COLO668 (cell line): Measurements from ENCODE around the gene SLC44A1.

Source experiments
- DNase-seq: peaks from one replicate; lab custom pipeline; 2025; ENCODE audit not compliant: unreplicated experiment; lab: John Stamatoyannopoulos, UW

The SLC44A1 gene

DNA sequence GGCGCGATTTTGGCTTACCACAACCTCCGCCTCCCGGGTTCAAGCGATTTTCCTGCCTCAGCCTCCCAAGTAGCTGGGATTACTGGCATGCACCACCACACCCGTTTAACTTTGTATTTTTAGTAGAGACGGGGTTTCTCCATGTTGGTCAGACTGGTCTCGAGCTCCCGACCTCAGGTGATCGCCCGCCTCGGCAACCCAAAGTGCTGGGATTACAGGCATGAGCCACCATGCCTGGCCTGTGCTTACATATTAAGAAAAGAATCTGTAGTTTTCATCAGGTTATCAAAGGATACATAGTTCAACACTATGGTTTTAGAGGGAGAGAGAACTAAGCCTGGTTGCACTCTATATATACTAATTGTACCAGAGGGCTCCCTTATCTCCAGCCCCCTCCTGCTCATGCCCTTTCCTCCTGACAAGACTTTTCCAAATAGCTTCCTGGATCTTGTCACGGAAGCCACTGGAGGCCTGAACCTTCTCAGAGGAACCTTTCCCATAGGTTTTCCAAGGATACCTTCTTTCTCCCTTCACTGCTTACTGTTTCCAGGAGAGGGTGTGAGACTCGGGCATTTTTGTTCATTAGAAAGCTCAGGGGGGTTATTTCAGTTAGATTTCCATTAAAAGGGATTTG is 53.1 kb downstream of the SLC44A1 start:
- DNase-seq: no peak

DNA sequence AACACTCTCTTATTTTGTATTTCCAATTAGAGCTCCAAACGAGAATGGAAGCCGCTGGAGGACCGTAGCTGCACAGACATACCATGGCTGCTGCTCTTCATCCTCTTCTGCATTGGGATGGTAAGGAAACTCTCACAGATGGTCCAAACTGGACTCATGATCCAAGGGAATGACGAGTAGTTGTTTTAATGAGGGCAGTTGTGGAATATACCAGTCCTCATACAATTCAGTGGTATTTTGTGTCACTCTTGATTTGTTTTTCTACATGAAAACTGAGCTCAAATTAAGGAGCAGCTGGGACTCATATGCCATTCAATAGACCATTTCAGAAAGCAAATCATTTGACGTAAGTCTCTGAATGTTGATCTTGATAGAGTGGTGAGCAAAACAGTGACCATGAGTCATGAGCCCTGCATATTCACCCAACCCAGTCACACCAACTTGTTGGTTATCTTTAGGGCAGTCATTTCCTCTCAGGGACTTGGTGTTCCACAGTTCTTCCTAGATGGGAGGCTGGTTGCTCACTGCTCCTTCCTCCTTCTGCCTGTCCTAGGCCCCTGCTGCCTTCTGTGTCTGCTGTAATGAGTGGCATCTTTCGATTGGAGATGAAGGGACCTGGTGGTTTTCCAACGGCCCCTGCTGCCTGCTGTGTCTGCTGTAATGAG is 54.9 kb downstream of the SLC44A1 start:
- no peak for DNase-seq

DNA sequence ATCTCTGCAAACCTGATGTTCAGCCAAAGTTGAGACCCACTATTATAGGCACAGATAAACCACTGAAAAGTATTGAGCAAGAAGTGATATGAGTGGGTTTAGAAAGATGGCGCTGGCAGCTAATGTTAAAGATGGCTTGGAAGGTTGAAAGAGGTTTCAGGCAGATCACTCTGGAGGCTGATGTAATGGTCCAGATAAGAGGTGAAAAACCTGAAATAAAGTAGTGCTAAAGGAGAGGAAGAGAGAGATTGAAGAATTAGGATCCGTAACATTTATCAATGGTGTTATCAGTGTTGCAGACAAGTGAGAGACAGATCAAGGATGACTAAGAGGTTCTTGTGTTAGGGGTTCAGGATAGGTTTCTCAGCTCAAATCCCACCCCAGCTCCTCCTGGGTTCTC is 58.3 kb downstream of the SLC44A1 start:
- no peak for DNase-seq

DNA sequence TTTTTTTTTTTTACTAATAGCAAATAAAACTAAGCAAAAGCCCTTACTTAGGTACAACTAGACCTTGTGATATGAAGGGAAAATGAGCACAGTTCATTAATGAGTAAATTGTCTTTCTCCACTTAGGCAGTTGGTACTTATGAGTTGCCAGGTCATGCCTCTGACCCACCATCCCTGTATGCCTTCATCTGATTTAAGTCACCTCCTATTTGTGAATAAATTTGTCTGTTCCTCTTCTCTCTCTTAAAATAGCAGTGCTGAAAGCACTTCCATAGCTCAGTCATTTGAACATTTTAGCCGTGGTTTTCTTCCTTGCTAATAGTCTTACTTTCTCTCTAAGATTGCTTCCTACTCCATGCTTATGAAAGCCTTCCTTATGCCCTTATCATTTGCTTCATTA is 61.4 kb downstream of the SLC44A1 start:
- DNase-seq: no peak

DNA sequence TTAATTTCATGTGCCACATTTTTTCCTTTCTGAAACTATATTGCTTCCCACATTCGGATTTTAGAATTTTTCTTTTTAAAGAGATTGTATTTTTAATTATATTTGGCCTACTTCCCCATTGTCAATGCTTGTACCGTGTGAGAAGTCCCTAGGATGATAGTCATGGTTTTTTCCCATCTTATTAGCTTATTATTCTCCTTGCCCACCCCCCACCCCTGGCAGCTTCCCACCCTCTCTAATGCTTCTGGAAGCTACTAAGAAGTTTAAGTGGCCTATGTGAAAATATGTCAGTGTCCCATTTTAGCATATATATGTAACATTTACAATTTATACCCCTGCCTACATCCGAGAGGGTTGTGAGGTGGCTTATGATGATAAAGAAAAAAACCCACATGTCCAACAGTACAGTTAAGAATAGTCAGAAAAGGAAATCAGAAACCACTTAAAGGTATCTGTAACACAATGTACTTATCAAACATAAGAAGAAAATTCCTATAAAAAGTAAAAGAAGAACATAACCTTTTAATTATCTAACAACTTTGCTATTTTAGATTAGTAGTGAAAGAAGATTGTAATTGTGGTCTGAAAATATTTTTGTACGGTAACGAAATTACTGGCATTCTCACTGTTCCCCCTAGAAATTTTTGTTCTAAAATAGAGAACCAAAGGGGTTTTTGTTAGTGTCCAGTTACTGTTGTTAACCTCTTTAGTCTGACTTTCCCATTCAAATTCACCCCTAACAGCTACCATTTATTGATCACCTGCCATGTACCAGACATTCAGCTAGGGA is 62.1 kb downstream of the SLC44A1 start:
- DNase-seq: no peak

DNA sequence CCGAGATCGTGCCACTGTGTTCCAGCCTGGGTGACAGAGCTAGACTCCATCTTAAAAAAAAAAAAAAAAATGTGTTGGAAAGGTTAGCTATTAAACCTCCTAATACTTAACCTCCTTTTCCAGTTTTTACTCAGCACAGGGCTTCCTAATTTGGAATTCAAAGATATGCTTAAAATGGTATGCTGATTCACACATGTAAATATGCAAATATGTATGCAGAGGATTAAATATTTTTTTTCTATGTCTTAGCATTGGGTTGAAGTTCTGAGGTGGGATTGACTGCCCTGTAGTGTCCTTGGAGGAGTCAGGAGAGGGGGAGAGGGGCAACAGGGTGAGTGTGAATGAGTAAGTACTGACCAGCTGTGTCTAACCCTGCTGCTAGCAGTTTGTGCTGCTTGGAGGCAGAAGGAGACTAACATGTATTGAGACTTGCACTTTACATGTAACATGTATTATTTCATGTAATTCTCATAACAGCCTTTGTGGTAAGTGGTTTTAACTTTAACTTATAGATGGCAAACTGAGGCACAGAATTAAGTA is 63.2 kb downstream of the SLC44A1 start:
- no peak for DNase-seq

DNA sequence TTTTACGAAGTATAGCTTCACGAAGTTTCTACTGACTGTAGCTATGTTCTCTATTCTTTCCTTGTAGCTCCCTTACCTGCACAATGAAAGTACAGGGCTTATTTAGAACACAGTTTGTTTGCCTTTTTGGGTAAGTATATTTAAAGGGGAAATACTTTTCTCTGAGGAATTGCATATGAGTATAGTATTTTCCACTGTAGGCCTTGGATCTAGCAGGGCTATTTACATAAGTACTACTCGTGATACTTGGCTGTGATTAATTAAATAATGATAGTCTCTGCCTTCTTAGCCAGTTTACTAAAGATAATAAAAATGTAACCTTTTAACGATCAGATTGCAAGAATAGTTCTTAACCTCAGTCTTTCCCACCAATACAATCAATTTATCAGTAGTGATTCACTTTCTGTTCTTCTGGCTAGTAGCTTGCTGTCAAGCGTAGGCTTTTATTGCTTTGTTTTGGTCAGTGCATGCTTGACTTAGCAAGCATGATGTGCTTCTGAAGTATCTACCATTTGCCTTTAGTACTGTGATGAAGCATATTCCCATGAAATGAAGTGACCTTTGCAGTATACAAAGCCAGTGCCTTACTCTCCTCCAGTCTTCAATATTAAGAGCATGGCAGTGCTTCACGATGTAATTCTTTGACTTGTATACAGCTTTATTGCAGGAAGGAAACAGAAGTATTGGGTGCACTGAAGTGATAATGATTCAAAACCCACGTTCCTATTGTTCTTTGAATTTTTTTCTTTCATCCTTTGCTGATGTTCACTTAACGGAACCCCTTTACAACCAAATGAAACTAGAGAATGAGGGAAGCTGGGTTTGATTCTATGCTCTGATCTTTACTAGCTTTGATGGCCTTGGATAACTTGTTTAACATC is 64.2 kb downstream of the SLC44A1 start:
- no peak for DNase-seq

DNA sequence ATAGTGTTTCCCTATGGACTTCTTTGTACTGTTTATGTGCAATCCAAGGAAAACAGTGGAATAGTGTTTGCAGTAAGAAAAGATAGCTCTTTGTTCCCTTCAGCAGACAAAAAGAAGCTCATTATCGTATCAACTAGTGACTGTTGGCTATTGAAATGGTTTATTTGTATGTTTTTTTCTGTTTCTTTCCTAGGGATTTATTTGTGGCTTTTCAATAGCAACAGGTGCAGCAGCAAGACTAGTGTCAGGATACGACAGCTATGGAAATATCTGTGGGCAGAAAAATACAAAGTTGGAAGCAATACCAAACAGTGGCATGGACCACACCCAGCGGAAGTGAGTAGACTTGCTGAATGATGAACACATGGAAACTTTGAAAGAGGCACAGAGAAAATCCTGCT is 65.1 kb downstream of the SLC44A1 start:
- DNase-seq: no peak

DNA sequence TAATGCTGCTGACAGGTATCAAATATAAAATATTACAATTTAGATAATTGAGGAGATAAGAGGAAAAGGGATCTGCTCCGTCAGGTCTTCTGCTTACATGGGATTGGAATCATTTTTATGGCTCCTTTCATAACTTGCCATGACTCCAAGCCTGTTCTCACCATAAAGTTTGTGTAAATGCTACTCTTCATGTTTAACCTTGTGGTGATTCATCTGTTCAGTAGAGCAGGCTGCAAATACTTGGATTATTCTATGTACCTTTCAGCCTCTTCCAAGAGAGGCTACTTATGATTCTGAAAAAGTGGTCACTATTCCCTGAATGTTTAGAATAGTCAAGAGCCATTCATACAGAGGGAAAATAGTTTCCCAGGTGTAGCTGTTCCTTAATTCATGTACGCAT is 66.9 kb downstream of the SLC44A1 start:
- DNase-seq: no peak

DNA sequence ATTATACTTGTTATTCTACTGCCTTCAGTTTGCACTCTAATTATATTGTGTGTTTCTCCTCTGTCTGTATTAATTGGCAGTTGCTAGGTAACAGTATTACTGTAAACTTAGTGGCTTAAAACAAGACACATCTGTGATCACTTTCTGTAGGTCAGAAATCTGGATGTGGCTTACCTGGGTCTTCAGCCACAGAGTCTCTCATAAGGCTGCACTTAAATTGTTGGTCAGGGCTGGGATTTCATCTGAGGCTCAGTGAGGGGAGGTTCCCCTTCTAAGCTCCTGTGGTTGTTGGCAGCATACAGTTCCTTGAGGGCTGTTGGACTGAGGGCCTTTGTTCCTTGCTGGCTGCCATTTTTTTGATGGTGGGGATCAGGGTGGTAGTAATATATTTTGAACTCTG is 68.8 kb downstream of the SLC44A1 start:
- DNase-seq: no peak

DNA sequence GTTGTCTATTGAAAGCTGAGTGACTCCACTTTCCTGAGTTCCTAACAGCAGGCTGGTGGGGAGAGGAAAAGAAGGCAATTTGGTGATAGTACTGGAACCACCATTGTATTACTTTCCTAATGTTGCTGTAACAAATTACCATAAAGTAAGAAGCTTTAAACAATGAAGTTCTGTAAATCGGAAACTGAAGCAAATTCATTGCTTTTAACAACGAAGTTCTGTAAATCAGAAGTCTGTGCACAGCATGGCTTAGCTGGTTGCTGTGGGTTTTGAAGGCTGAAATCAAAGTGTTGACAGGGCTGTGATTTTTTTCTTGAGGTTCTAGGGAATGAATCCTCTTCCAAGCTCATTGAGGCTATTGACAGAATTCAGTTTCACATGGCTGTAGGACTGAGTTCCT is 72.3 kb downstream of the SLC44A1 start:
- DNase-seq: no peak

DNA sequence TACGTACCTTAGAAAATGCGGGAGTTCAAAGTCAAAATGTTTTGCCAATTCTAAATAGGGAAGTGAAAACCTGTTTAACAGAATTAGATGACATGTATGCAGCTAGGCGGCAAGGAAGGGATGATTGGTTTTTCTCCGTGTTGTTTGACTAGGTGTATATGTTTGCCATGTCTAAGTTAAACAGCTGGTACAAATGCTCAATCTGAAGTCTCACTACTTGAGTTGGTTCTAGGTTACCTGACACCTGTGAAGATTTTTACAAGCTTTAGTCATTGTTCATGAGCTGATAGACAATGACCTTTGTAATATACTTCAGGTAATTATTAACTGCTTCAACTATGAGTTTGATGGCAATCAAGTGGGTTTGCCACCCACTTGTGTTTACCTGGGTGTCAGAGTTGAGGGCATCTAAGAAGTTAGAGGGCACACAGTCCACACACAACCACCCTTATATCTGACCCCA is 74.3 kb downstream of the SLC44A1 start:
- DNase-seq: peak; percentile 58

DNA sequence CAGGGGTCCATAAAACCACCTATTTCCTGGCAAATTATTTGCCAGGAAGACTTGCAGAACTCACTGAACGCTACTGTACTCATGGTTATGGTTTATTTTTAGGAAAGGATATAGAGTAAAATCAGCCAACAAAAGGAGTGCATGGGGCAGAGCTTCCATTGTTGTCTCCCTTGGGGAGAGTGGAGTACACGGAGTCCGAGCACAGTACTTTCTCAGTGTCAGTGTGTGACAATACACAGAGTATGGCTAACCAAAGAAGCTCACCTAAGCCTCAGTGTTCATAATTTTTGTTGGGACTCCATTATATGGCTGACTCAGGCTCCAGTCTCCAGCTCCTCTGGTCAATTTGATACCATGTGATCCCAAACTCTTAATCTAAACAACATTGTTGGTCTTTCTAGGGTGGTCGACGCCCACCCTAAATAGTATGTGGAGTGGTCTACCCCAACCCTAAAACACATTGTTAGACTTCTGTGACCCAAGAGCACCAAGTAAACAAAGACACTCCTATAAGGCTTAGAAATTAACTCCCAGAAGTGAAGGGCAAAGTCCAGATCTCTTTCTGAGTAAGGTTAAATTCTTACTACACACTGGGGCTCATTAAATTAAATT is 74.9 kb downstream of the SLC44A1 start:
- DNase-seq: peak; percentile 30

DNA sequence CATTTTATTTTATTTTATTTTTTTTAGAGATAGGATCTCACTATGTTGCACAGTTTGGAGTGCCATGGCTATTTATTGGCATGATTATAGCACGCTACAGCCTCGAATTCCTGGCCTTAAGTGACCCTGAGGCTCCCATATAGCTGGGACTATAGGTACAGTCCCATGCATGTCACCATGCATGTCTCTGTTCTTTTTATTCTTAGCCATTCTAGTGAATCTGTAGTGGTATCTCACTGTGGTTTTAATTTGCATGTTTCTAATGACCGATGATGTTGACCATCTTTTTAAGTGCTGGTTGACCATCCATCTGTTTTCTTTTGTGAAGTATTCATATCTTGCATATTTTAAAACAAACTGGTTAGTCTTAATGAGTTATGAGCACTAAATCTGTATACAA is 76.1 kb downstream of the SLC44A1 start:
- DNase-seq: no peak

DNA sequence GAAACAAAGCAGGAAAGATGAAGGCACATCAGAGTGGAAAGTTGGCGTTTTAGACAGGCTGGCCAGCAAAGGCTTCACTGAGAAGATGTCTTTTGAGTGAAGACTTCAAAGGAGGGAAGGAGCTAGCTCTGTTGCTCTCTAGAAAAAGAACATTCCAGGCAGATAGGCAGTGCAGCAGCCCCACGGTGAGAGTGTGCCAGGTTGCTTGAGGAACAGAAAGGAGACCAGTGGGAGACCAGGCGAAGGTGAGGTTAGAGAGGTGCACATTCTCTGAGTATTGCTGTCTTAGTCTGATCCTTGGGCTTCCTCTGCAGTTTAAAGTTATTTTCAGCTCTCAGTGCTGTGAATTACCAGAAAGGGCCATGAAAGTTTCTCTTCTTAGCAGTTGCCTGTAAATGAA is 83.8 kb downstream of the SLC44A1 start:
- DNase-seq: no peak

DNA sequence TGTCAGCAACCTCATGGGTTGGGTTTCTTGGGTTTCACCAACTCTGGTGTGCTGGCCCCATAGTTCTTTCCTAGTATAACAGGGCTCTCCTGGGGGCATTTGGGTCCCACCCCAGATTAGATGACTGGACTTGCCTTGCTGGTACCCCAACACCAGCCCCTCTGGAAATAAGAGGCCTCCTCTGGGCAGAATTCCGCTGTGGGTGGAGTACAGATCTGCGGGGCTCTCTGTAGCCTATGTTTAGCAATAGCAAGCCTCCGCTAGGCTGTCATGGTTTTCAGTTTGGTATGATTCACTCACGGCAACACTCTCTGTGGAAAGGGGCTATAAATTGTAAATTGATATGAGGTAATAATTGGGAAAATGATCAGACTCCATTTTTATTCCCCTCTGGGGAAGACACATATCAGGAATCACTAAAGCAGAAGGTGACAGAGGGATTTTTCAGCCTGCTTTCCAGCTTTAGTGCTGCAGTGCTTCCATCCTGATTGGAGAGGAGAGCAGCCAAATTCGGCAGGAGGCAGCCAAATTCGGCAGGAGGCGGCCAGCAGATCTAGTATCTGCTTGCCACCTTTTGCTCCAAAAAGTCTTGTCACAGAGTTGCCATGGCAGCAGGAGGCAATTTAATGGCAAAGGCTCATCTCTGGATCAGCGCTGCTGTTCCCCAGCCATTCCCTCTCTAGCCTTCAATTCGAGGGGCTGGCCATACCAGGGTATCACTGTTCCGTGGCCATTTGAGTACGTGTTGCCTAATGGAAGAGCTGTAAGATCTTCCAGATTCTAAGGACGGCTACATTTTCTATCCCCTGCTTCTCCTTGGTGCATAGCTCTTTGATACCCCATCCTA is 84.6 kb downstream of the SLC44A1 start:
- DNase-seq: no peak

DNA sequence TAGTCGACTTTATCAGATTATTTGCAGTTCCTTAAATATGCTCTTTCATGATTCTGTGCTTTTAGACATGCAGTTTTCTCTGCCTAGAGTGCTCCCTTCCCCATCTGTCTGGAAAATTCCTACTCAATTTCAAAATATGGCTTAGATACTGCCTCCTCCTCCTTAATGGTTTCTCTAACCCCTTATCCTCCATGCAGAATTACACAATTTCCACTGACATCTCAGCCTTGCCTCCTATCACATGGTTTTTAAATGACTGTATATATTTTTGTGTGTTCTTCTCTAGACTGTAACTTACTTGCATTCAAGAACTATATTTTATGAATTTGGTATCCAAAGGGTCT is 85.2 kb downstream of the SLC44A1 start:
- DNase-seq: no peak

DNA sequence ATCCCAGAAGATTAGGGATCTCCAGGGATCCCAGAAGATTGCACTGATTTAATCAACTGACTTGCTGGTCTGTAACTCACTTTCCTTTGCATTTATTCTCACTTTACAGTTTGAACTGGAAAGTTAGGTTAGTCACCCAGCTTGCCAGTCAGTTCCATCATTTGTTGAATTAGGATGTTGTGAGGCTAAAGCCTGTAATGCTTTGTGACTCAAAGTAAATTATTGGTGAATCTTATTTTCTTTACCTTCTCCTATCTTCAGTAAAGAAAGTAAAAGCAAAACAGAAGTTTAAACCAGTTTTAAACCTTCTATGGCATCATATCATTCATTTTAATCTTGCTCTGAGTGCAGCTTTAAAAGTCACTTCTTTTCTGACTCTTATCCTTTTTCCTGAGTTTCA is 85.8 kb downstream of the SLC44A1 start:
- DNase-seq: no peak

DNA sequence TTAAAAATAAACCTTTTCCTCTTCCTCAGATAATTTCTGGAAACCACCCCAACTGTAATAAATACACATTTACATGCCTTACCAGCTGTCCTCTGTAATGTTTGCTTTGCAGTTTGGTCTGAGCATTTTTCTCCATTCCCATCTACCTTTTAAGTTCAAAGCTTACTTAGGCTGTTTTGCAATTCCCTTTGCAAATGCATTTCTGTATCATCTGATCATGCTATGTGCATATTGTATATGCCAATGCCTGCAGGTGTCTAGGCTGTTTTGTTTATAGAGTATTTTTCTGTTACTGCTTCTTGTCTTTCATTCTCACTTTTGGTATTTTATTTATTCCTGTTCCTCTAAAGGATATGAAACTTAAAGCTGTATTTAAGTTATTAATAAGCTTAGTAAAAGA is 86.3 kb downstream of the SLC44A1 start:
- DNase-seq: no peak

DNA sequence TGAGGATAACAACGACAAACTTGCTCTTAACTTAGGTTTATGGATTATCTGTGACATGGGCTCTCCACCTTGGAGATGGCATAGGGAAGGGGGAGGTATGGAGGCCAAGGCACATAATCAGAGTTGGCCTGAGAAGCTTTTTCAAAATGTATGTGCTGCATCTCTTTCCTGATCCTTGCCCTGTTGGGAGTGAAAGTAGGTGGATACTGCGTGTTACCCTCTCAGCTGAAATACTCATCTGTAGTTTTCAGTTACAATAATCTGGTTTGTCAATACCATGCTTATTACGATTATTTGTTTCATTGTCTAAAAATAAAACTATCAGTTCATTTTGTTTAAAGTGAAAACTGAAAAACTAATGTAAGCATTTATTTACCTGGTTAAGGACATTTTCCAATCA is 86.7 kb downstream of the SLC44A1 start:
- no peak for DNase-seq
